Type B pancreatic cell (in vitro differentiated cells): Measurements from ENCODE around the gene SELENOT. TPM values are rescaled to one million over a fixed set of nuclear protein-coding genes. Genes with fewer than 3 reads are reported as not detected.

Experiments
- DNase-seq: peaks from one replicate; pipeline ENCODE4 v3.0.0; 2021; ENCODE audit warnings: mixed read lengths; ENCODE audit not compliant: unreplicated experiment; ENCODE audit errors: extremely low spot score
- H3K27ac Mint-ChIP-seq: 2 replicates; pipeline ENCODE4 v1.8.0; 2021; ENCODE audit warnings: mild to moderate bottlenecking, mixed read lengths
- H3K27me3 Mint-ChIP-seq: 2 replicates; pipeline ENCODE4 v1.8.0; 2021; ENCODE audit warnings: mixed read lengths
- H3K36me3 Mint-ChIP-seq: 2 replicates; pipeline ENCODE4 v1.8.0; 2021; ENCODE audit warnings: mixed read lengths
- H3K4me1 Mint-ChIP-seq: one replicate; pipeline ENCODE4 v1.8.0; 2021; ENCODE audit warnings: mixed read lengths; ENCODE audit not compliant: unreplicated experiment
- H3K4me3 Mint-ChIP-seq: 2 replicates; pipeline ENCODE4 v1.8.0; 2021; ENCODE audit warnings: mild to moderate bottlenecking, mixed read lengths
- H3K9me3 Mint-ChIP-seq: 2 replicates; pipeline ENCODE4 v1.8.0; 2021; ENCODE audit warnings: mixed read lengths
- total RNA-seq: library from RNA; stranded (reverse); gene quantifications from 2 replicates; pipeline ENCODE4 v1.2.1, GENCODE V29; 2021; ENCODE audit warnings: low replicate concordance
- TF ChIP-seq, protein P1 (sequence below): fragments of 200-600 bp; sonication (generic); conservative IDR thresholded peaks from 2 replicates; pipeline ENCODE4 v1.5.0; 2021; ENCODE audit warnings: antibody characterized with exemption, mild to moderate bottlenecking

SELENOT gene
- total RNA-seq, 1 donor from 2014 or later: 73.8 TPM

DNA sequence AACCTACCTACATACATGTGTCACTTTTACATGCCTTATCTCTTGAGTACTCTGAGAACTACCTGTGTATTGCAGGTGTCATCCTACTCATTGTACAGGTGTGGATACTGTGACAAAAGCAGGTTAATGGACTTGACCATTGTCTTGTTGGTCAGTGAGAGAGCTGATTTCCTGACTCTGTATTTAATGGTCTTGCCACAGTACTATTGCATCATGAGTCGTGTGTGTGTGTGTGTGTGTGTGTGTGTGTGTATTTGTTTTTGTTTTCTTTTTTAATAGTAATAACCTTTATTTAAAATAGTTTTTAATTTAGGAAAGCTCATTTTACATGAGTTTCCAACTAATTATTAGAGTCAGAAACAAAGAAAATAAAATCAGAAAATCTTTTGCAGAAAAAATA lies 7.7 kb downstream of the SELENOT start:
- Mint-ChIP-seq H3K4me1 (peaks cover 23% of the 10 kb centered on the region), H3K36me3 (peaks cover 41% of the 10 kb centered on the region), H3K27ac (no peak overlapping the region), H3K4me3 (no peak overlapping the region), H3K9me3 (peaks cover 7% of the 10 kb centered on the region), H3K27me3 (no peaks in the 10 kb centered on the region)
- TF ChIP-seq, protein P1, sequence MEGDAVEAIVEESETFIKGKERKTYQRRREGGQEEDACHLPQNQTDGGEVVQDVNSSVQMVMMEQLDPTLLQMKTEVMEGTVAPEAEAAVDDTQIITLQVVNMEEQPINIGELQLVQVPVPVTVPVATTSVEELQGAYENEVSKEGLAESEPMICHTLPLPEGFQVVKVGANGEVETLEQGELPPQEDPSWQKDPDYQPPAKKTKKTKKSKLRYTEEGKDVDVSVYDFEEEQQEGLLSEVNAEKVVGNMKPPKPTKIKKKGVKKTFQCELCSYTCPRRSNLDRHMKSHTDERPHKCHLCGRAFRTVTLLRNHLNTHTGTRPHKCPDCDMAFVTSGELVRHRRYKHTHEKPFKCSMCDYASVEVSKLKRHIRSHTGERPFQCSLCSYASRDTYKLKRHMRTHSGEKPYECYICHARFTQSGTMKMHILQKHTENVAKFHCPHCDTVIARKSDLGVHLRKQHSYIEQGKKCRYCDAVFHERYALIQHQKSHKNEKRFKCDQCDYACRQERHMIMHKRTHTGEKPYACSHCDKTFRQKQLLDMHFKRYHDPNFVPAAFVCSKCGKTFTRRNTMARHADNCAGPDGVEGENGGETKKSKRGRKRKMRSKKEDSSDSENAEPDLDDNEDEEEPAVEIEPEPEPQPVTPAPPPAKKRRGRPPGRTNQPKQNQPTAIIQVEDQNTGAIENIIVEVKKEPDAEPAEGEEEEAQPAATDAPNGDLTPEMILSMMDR: no peak
- DNase-seq: no peak

DNA sequence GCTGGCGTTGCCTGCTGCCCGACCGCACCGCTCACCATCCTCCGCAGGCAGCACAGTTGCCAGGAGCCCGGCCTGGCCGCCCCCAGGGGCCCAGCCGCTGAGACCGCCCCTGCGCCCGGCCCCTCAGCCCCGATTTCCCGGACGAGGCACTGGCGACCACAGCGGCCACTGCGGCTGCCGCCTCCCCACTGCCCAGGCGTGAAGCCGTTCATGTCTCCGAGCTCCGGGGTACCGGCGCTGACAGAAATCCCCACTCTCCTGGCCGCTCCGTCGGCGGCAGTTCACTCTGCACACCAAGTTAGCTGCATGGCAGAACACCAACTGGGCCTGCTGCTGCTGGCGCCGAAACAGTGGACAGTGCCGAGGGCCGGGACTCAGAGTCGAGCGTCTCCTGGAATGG lies 8.5 kb downstream of the SELENOT start:
- Mint-ChIP-seq H3K27ac (no peak overlapping the region), H3K9me3 (peaks cover 7% of the 10 kb centered on the region), H3K27me3 (no peaks in the 10 kb centered on the region), H3K4me3 (no peak overlapping the region), H3K36me3 (peaks cover 42% of the 10 kb centered on the region), H3K4me1 (peaks cover 22% of the 10 kb centered on the region)
- TF ChIP-seq, protein P1: no peak
- no peak for DNase-seq

DNA sequence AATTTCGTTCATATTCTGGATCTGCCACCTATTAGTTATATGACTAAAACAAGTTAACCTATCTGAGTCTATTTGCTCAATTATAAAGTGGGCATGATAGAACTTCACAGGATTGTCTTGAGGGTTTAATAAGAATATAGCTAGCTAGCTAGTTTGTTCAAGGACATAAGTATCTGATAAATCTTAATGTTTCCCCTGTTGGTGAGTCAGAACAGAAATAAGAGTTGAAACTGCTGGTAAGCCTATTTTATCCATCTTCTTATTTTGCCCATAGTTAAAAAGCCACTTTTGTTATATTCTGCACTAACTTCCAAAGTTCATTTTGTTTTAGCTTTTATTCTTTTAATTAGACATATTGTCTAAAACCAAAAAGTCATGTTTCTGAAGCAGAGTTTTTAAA lies 9.4 kb downstream of the SELENOT start:
- TF ChIP-seq, protein P1: no peak
- Mint-ChIP-seq H3K4me3 (no peak overlapping the region), H3K9me3 (peaks cover 7% of the 10 kb centered on the region), H3K36me3 (peaks cover 40% of the 10 kb centered on the region), H3K27me3 (no peaks in the 10 kb centered on the region), H3K4me1 (peaks cover 19% of the 10 kb centered on the region), H3K27ac (no peak overlapping the region)
- DNase-seq: no peak

DNA sequence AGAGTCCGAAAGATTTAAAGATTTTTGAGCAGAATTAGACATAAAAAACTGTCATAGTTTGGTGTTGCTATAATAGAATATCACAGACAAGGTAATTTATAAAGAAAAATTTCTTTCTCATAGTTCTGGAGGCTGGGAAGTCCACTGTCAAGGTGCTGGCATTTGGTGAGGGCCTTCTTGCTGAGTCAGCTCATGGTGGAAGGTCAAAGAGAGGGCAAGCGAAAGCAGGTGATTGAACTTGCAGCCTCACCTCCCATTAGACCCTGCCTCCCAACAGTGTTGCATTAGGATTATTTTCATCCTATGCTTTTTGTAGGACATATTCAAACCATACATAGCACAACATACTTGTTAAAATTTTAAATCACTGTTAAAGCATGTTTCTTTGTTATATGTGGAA lies 9.9 kb downstream of the SELENOT start:
- H3K27ac Mint-ChIP-seq: no peak overlapping the region
- H3K4me1 Mint-ChIP-seq: peaks cover 13% of the 10 kb centered on the region
- no peak overlapping the region for H3K4me3 Mint-ChIP-seq
- DNase-seq: no peak
- H3K27me3 Mint-ChIP-seq: no peaks in the 10 kb centered on the region
- TF ChIP-seq, protein P1: no peak
- H3K36me3 Mint-ChIP-seq: peaks cover 37% of the 10 kb centered on the region
- peaks cover 7% of the 10 kb centered on the region for H3K9me3 Mint-ChIP-seq

DNA sequence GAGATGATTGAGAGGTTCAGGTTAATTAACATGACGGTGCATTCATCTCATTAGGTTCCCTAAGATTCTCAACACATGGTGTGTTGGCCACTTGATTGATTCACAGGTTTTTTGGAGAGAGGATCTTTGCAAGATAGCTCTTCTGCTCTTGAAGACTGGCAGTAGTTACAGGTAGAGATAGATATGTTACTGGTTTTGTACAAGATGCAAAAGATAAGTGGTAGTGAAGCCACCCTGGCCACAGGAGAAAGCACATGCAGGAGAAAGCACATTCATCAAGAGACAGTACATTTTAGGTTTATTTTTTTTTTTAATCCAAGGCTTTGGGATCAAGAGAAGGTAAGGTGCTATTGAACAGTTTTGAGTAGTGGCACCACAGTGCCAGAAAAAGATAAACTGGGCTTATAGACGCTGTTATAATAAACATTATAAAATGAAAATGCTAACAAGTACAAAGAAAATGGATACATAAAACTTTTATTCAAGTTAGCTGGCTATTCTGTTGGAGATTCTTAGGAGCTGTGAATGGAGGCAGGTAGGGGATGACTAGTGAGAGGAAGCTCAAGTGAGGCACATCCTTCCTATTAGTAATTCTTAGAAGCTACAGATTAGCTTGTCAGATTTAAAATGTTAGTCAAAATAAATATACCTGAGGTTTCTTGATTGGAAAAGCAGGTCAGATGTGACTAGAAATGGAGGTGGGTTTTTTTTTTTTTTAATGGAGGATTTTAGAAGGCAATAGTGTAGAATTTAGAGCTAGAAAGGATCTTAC lies 10.8 kb downstream of the SELENOT start:
- Mint-ChIP-seq H3K36me3 (peaks cover 43% of the 10 kb centered on the region), H3K4me1 (peaks cover 13% of the 10 kb centered on the region), H3K9me3 (peaks cover 7% of the 10 kb centered on the region), H3K4me3 (no peak overlapping the region), H3K27me3 (no peaks in the 10 kb centered on the region), H3K27ac (no peak overlapping the region)
- no peak for DNase-seq
- TF ChIP-seq, protein P1: no peak
